CD4-positive, alpha-beta T cell treated with Interleukin-21 for 1 hour (primary cell): Measurements from ENCODE around the gene DNM1.
"Not testable (repeated sequence)": the region's sequence is repeated elsewhere in the genome, so short reads cannot be mapped to it uniquely, and the experiment has no call there.

ENCODE experiments used
- DNase-seq: peaks from one replicate; pipeline ENCODE4 v3.0.0-alpha.2; 2020

DNM1 gene

DNA sequence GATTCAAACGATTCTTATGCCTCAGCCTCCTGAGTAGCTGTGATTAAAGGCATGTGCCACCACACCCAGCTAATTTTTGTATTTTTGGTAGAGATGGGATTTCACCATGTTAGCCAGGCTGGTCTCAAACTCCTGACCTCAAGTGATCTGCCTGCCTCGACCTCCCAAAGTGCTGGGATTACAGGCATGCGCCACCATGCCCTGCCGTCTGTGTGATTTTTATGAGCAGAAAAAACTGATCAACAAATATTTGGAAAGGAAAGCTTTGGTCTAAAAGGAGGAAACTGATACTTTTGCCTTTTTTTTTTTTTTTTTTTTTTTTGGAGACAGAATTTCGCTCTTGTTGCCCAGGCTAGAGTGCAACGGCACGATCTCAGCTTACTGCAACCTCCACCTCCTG, 27.7 kb downstream of the DNM1 start:
- DNase-seq = not testable (repeated sequence)

GRCh38 chr9:128231638-128232527, 28.7 kb downstream of the DNM1 start:
- no peak for DNase-seq

- no peak for DNase-seq
Measured at GRCh38 chr9:128232528-128233428, 29.6 kb downstream of the DNM1 start.

- no peak for DNase-seq
Measured at GRCh38 chr9:128233817-128234406, 30.7 kb downstream of the DNM1 start.

- DNase-seq = no peak
Measured at GRCh38 chr9:128242124-128242523, 38.9 kb downstream of the DNM1 start.

DNA sequence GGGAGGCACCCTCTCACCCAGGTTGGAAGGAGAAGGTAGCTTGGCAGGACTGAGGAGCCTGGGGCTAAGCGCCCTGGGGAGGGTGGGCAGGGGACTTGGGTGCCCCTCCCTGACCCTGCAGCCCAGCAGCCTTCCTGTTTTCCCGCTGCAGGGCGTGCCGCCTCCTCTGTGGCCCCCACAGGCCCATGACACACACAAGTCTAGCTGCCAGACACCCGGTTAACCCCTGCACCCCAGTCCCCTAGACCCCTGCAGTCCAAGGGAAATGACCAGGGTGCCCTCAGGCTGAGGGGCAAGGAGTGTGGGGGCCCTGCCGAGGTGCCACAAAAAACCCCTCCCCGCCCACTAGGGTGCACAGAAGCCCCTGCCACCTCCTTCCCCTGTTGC, 39.6 kb downstream of the DNM1 start:
- no peak for DNase-seq

GRCh38 chr9:128243215-128244018, 40.2 kb downstream of the DNM1 start:
- DNase-seq = no peak

GRCh38 chr9:128244091-128244836, 41.1 kb downstream of the DNM1 start:
- no peak for DNase-seq

GRCh38 chr9:128244837-128245231, 41.7 kb downstream of the DNM1 start:
- no peak for DNase-seq

GRCh38 chr9:128245421-128246151, 42.4 kb downstream of the DNM1 start:
- DNase-seq = no peak

DNA sequence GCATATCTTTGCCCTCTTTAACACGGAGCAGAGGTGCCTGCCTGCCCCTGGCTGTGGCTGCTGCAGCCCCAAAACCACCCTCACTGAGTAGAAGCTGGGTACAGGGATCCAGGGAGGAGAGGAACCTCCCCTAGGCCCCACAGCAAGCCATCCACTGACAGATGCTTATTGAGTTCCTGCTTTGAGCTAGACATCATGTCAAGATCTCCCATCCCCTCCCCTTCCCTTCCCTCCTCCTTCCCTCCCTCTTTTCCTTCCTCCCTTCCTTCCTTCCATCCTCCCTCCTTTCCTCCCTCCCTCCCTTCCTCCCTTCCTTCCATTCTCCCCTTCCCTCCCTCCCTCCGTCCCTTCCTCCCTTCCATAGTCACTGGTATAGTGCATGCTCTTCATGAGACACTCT, 43.3 kb downstream of the DNM1 start:
- no peak for DNase-seq

- DNase-seq = no peak
Measured at GRCh38 chr9:128247226-128247803, 44.1 kb downstream of the DNM1 start.

DNA sequence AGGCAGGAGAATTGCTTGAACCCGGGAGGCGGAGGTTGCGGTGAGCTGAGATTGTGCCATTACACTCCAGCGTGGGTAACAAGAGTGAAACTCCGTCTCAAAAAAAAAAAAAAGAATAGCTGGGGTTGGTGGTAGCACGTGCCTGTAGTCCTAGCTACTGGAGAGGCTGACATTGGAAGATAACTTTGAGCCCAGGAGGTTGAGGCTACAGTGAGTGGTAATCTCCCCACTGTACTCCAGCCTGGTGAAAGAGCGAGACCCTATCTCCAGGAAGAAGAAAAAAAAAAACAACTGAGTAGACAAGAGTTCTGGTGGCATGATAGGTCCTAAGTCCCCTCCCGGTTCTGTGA, 46.4 kb downstream of the DNM1 start:
- no peak for DNase-seq

DNA sequence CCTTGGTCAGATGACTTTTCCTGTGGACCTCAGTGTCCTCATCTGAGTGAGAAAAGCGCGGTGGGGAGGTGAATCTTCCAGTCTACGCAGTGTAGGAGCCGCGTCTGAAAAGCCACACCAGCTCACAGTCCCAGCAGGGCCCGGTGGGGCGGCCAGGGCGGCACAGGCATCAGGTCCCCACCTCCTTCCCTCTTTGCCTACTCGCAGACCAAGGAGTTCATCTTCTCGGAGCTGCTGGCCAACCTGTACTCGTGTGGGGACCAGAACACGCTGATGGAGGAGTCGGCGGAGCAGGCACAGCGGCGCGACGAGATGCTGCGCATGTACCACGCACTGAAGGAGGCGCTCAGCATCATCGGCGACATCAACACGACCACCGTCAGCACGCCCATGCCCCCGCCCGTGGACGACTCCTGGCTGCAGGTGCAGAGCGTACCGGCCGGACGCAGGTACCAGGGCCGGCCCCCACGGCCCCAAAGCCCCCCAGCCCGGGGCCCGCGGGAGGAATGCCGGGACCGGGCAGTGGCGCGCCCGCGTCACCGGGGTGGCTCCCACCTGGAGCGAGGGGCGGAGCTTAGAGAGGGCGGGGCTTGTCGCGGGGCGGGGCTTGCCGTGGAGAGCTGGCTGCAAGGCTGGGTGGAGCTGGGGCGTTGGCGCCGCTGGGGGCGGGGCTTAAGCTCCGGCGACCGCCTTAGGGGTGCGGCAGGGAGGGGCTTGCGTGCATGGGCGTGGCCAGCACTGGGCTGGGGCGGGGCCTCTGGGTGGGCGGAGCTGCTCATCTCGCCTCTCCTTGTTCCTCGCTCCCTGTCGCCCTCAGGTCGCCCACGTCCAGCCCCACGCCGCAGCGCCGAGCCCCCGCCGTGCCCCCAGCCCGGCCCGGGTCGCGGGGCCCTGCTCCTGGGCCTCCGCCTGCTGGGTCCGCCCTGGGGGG, 47.0 kb downstream of the DNM1 start:
- DNase-seq = peak; percentile 97

- DNase-seq = no peak
Measured at GRCh38 chr9:128250839-128251731, 47.9 kb downstream of the DNM1 start.

DNA sequence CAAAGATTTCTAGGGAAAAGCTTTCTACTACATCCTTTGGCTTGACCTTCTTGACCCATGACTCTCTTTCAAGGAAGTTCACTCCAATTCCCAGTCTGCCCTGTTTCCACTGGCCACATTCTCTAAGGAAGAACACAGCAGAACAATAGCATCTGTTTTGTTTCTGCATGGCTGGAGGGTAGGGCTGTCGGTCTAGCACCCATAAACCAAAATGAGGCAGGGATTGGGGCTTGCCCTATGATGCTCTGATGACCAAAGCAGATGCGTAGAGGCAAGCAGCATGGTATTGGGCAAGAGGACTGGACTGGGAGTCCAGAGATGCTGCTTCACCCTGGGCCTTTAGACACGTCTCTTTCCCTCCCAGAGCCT, 48.5 kb downstream of the DNM1 start:
- DNase-seq = no peak

DNA sequence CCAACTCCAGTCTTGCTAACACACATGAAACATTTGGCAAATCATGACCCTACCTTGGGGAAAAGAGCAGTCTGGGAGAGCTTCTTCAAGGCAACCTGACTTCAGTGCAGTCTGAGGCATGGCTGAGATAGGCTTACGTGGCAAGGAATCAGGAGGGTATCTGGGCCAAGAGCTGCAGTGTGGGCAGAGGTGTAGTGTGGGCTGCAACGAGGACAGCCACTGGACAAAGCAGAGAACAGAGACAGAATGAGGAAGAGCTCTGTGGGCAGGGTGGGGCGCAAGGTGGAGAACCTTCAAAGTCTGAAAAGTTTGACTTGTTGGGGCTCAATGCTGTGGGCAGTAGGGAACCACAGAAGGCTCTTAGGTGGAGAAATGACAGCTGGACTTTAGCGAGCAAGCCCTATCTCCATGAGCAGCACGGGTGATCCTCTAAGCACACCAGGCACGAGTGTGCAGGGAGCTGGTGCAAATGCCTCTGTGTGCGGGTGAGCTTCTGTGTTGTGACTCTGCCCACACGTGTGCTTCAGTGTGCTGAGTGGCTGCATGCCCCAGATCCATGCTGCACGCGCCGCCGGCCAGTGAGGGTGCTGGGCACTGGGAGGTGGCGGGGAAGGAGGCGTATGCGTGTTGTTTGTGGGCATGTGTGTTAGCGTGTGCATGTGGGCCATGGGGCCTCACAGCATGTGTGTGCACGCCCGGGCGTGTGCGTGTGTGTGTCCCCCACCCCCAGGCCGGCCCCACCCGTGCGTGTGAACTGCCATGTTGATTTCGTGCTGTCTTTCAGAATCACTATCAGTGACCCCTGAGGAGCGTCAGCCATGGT, 49.3 kb downstream of the DNM1 start:
- DNase-seq = no peak
